ENCODE measurements around the gene SDCBP2. TPM values are rescaled to one million over a fixed set of nuclear protein-coding genes. Genes with fewer than 3 reads are reported as not detected.
A peak's percentile ranks its signal among the peaks of the same experiment; 100 is the strongest.

SDCBP2 gene
- total RNA-seq: 1.6 and 2.4 TPM in 2 replicates
- long read RNA-seq, partial matches to known transcripts: 0 of 1 reads
- long read RNA-seq, other reads (novel, unspliced or antisense): 0 of 1 reads

- H3K4me3 Mint-ChIP-seq: peak within 1 kb of the TSS; percentile 66
- peak within 1 kb of the TSS; percentile 53 for H3K27ac Mint-ChIP-seq (ENCODE audit: unreplicated experiment)
- no peak for TF ChIP-seq CTCF (conservative IDR thresholded peaks at IDR 0.05)
- no peaks in the 10 kb centered on the region for H3K4me1 Mint-ChIP-seq
- no peaks in the 10 kb centered on the region for H3K36me3 Mint-ChIP-seq (ENCODE audit: low read depth)
- no peak for DNase-seq (ENCODE audit: low read depth, low spot score)
- no peaks in the 10 kb centered on the region for H3K9me3 Mint-ChIP-seq
- no peaks in the 10 kb centered on the region for H3K27me3 Mint-ChIP-seq (ENCODE audit: low read depth)
These were observed at the start of gene SDCBP2 for GRCh38 chr20:1328680-1329330. Gene SDCBP2, minus strand, starts transcription at chr20:1329139. Its CDS starts 8,723 bp downstream, at chr20:1320416.

GRCh38 chr20:1378735-1379125 is 49.8 kb upstream of the SDCBP2 start:
- H3K36me3 Mint-ChIP-seq (ENCODE audit: low read depth): peaks cover under 1% of the 10 kb centered on the region
- H3K9me3 Mint-ChIP-seq: no peaks in the 10 kb centered on the region
- no peak overlapping the region for H3K27ac Mint-ChIP-seq (ENCODE audit: unreplicated experiment)
- TF ChIP-seq CTCF (conservative IDR thresholded peaks at IDR 0.05): no peak
- H3K4me3 Mint-ChIP-seq: no peak overlapping the region
- H3K4me1 Mint-ChIP-seq: peaks cover 31% of the 10 kb centered on the region
- DNase-seq (ENCODE audit: low read depth, low spot score): no peak
- H3K27me3 Mint-ChIP-seq (ENCODE audit: low read depth): no peaks in the 10 kb centered on the region

- H3K27ac Mint-ChIP-seq (ENCODE audit: unreplicated experiment): no peak overlapping the region
- peaks cover 36% of the 10 kb centered on the region for H3K4me1 Mint-ChIP-seq
- no peak for TF ChIP-seq CTCF (conservative IDR thresholded peaks at IDR 0.05)
- no peaks in the 10 kb centered on the region for H3K27me3 Mint-ChIP-seq (ENCODE audit: low read depth)
- H3K4me3 Mint-ChIP-seq: no peak overlapping the region
- H3K9me3 Mint-ChIP-seq: no peaks in the 10 kb centered on the region
- H3K36me3 Mint-ChIP-seq (ENCODE audit: low read depth): peaks cover 4% of the 10 kb centered on the region
- no peak for DNase-seq (ENCODE audit: low read depth, low spot score)
These were observed 49.2 kb upstream of the SDCBP2 start for GRCh38 chr20:1377984-1378734.

GRCh38 chr20:1377341-1377871 is 48.5 kb upstream of the SDCBP2 start:
- Mint-ChIP-seq H3K4me3 (no peak overlapping the region), H3K36me3 (ENCODE audit: low read depth) (peaks cover 6% of the 10 kb centered on the region), H3K4me1 (peaks cover 40% of the 10 kb centered on the region), H3K27ac (ENCODE audit: unreplicated experiment) (no peak overlapping the region), H3K9me3 (no peaks in the 10 kb centered on the region), H3K27me3 (ENCODE audit: low read depth) (no peaks in the 10 kb centered on the region)
- TF ChIP-seq CTCF (conservative IDR thresholded peaks at IDR 0.05): no peak
- DNase-seq (ENCODE audit: low read depth, low spot score): no peak

GRCh38 chr20:1376408-1377270 is 47.7 kb upstream of the SDCBP2 start:
- H3K27me3 Mint-ChIP-seq (ENCODE audit: low read depth): no peaks in the 10 kb centered on the region
- H3K9me3 Mint-ChIP-seq: no peaks in the 10 kb centered on the region
- TF ChIP-seq CTCF (conservative IDR thresholded peaks at IDR 0.05): no peak
- H3K4me3 Mint-ChIP-seq: no peak overlapping the region
- peaks cover 40% of the 10 kb centered on the region for H3K4me1 Mint-ChIP-seq
- no peak for DNase-seq (ENCODE audit: low read depth, low spot score)
- peaks cover 6% of the 10 kb centered on the region for H3K36me3 Mint-ChIP-seq (ENCODE audit: low read depth)
- peak overlapping the region; percentile 72 for H3K27ac Mint-ChIP-seq (ENCODE audit: unreplicated experiment)
